Neuron (in vitro differentiated cells): ENCODE data around the gene CCDC88B.
A peak's percentile ranks its signal among the peaks of the same experiment; 100 is the strongest.

Source experiments
- H2AFZ ChIP-seq: one replicate; pipeline ENCODE4 v1.6.1; 2013; ENCODE audit warnings: low read depth, mild to moderate bottlenecking, inconsistent platforms, low read length, moderate library complexity
- H3K27me3 ChIP-seq: one replicate; pipeline ENCODE4 v1.6.1; 2013; ENCODE audit warnings: low read length; ENCODE audit not compliant: insufficient read depth
- H3K36me3 ChIP-seq: one replicate; pipeline ENCODE4 v1.6.1; 2013; ENCODE audit warnings: low read length; ENCODE audit not compliant: insufficient read depth
- H3K4me1 ChIP-seq: one replicate; pipeline ENCODE4 v1.6.1; 2013; ENCODE audit warnings: low read length; ENCODE audit not compliant: insufficient read depth
- H3K4me3 ChIP-seq: 2 replicates; pipeline ENCODE4 v1.5.1; 2013; ENCODE audit warnings: mild to moderate bottlenecking, low read length, moderate library complexity
- H3K9me3 ChIP-seq: one replicate; pipeline ENCODE4 v1.6.1; 2013; ENCODE audit warnings: low read length

The CCDC88B gene

GRCh38 chr11:64358907-64359711, 19.1 kb downstream of the CCDC88B start, which contains the start of gene RPS6KA4:
Gene RPS6KA4 (plus strand): TSS chr11:64359162. CDS start chr11:64359236, 74 bp downstream.
- peak within 1 kb of the TSS; percentile 82 for H3K4me3 ChIP-seq
- H3K9me3 ChIP-seq, result no peaks in the 10 kb centered on the region
- peaks cover 26% of the 10 kb centered on the region for H3K36me3 ChIP-seq
- H3K4me1 ChIP-seq, result peaks cover 29% of the 10 kb centered on the region
- H2AFZ ChIP-seq, result peak within 1 kb of the TSS; percentile 87
- no peaks in the 10 kb centered on the region for H3K27me3 ChIP-seq

DNA sequence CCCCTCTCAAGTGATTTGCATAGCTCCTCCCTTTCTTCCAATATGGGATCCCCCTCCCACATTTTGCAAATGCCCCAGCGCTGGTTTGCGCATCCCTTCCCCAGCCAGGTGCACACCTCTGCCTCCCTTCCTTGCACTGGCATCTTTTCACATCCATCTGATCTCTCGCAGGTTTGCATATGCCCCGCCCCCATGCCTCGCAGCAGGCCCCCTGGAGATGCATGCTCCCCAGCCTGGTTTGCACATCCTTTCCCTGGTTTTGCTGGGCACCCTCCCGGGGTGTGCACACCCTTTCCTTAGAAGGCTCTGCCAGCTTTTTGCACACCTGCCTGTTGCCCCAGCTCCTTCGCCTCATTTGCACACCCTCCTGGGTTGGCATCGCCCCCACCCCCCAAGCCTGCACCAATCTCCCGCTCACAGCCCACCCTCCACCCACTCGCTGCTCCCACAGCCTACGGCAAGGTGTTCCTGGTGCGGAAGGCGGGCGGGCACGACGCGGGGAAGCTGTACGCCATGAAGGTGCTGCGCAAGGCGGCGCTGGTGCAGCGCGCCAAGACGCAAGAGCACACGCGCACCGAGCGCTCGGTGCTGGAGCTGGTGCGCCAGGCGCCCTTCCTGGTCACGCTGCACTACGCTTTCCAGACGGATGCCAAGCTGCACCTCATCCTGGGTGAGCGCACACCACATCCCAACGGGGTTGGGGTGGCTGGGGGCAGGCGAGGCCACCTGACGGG, 19.9 kb downstream of the CCDC88B start:
- H3K9me3 ChIP-seq, result no peaks in the 10 kb centered on the region
- H3K27me3 ChIP-seq, result no peaks in the 10 kb centered on the region
- H3K4me3 ChIP-seq, result peak overlapping the region; percentile 82
- peaks cover 29% of the 10 kb centered on the region for H3K36me3 ChIP-seq
- H2AFZ ChIP-seq, result no peak overlapping the region
- H3K4me1 ChIP-seq, result peaks cover 27% of the 10 kb centered on the region

- H3K27me3 ChIP-seq, result no peaks in the 10 kb centered on the region
- H3K4me1 ChIP-seq, result peaks cover 23% of the 10 kb centered on the region
- no peak overlapping the region for H2AFZ ChIP-seq
- no peak overlapping the region for H3K4me3 ChIP-seq
- H3K9me3 ChIP-seq, result no peaks in the 10 kb centered on the region
- H3K36me3 ChIP-seq, result peaks cover 34% of the 10 kb centered on the region
Measured at GRCh38 chr11:64360448-64360921, 20.5 kb downstream of the CCDC88B start.

GRCh38 chr11:64361659-64362058, 21.7 kb downstream of the CCDC88B start:
- no peaks in the 10 kb centered on the region for H3K27me3 ChIP-seq
- no peaks in the 10 kb centered on the region for H3K9me3 ChIP-seq
- H2AFZ ChIP-seq, result no peak overlapping the region
- H3K36me3 ChIP-seq, result peaks cover 42% of the 10 kb centered on the region
- peaks cover 22% of the 10 kb centered on the region for H3K4me1 ChIP-seq
- H3K4me3 ChIP-seq, result no peak overlapping the region

DNA sequence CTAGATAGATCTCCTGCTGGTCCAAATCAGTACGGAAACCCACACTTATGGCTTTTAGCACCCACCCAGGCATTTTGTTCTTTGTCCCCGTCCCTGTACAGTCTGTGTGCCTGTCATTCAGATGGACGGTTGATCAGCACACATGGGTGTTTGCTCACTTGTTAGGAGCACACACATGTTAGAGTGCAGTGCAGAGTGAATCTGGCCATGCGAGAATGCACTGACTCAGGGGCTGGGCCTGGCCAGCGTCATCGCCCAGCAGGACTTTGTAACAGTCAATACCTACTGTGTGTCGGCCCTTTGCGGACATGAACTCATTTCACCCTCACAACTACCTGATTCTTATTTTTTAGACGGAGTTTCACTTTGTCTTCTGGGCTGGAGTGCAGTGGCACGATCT, 22.3 kb downstream of the CCDC88B start:
- no peaks in the 10 kb centered on the region for H3K27me3 ChIP-seq
- H2AFZ ChIP-seq, result no peak overlapping the region
- no peaks in the 10 kb centered on the region for H3K9me3 ChIP-seq
- H3K4me1 ChIP-seq, result peaks cover 22% of the 10 kb centered on the region
- H3K36me3 ChIP-seq, result peaks cover 45% of the 10 kb centered on the region
- no peak overlapping the region for H3K4me3 ChIP-seq

DNA sequence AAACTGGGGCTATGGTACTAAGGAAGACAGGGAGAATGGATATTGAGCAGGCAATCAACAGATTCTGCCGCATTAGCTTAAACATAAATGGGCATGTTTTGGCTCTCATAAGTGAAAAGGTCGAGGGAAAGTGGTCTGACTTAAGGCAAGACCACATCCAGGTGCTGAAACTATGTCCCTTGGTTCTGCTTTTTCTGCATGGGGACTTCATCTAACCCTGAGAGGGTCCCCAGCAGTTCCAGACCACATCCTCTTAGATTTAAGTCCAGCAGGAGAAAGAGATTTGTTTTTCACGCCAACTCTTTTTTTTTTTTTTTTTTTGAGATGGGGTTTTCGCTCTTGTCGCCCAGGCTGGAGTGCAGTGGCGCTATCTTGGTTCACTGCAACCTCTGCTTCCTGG, 24.4 kb downstream of the CCDC88B start:
- Histone ChIP-seq H3K27me3 (no peaks in the 10 kb centered on the region), H3K36me3 (peaks cover 62% of the 10 kb centered on the region), H3K9me3 (peaks cover 3% of the 10 kb centered on the region), H3K4me1 (peaks cover 5% of the 10 kb centered on the region), H2AFZ (no peak overlapping the region), H3K4me3 (no peak overlapping the region)

GRCh38 chr11:64364911-64365310, 24.9 kb downstream of the CCDC88B start:
- peaks cover under 1% of the 10 kb centered on the region for H3K4me1 ChIP-seq
- H3K9me3 ChIP-seq, result peaks cover 3% of the 10 kb centered on the region
- H3K4me3 ChIP-seq, result no peak overlapping the region
- H2AFZ ChIP-seq, result no peak overlapping the region
- H3K27me3 ChIP-seq, result no peaks in the 10 kb centered on the region
- peaks cover 66% of the 10 kb centered on the region for H3K36me3 ChIP-seq

DNA sequence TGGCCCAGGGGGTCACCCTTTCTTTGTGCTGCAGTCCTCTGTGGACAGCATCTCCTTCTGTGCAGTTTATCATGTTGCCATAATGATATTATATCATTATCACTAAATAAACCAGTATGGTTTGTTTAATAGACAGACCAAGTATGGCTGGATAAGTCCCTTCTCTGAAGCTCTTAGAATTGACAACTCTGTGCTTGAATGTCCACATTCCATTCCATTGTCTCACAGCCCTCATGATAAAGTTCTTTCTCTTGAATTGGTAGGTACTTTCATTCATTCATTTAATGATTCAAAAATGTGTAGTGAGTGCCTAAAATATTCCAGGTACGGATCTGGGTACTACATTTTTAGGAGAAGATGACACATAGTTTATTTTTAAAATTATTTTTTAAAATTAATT, 26.7 kb downstream of the CCDC88B start:
- Histone ChIP-seq H3K4me1 (no peaks in the 10 kb centered on the region), H3K36me3 (peaks cover 66% of the 10 kb centered on the region), H3K27me3 (no peaks in the 10 kb centered on the region), H2AFZ (no peak overlapping the region), H3K9me3 (peaks cover 7% of the 10 kb centered on the region), H3K4me3 (no peak overlapping the region)

GRCh38 chr11:64367931-64368672, 28.1 kb downstream of the CCDC88B start:
- Histone ChIP-seq H3K4me1 (no peaks in the 10 kb centered on the region), H3K9me3 (peaks cover 7% of the 10 kb centered on the region), H3K4me3 (no peak overlapping the region), H3K27me3 (no peaks in the 10 kb centered on the region), H2AFZ (no peak overlapping the region), H3K36me3 (peaks cover 55% of the 10 kb centered on the region)

DNA sequence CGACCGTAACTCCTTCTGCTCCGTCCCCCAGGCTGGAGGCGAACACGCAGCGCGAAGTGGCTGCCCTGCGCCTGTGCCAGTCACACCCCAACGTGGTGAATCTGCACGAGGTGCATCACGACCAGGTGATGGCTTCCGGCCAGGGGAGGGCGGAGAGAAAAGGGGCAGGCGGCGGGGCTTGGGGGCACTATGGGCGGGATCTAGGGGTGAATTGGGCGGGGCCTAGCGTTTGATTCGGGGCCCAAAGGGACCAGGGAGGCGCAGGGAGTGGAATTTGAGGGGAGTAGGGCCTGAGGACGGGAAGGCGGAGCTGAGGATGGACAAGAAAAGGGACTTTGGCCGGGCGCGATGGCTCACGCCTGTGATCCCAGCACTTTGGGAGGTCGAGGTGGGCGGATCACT, 28.7 kb downstream of the CCDC88B start:
- H3K9me3 ChIP-seq, result peaks cover 7% of the 10 kb centered on the region
- H2AFZ ChIP-seq, result no peak overlapping the region
- no peaks in the 10 kb centered on the region for H3K27me3 ChIP-seq
- H3K36me3 ChIP-seq, result peaks cover 52% of the 10 kb centered on the region
- H3K4me1 ChIP-seq, result no peaks in the 10 kb centered on the region
- no peak overlapping the region for H3K4me3 ChIP-seq

DNA sequence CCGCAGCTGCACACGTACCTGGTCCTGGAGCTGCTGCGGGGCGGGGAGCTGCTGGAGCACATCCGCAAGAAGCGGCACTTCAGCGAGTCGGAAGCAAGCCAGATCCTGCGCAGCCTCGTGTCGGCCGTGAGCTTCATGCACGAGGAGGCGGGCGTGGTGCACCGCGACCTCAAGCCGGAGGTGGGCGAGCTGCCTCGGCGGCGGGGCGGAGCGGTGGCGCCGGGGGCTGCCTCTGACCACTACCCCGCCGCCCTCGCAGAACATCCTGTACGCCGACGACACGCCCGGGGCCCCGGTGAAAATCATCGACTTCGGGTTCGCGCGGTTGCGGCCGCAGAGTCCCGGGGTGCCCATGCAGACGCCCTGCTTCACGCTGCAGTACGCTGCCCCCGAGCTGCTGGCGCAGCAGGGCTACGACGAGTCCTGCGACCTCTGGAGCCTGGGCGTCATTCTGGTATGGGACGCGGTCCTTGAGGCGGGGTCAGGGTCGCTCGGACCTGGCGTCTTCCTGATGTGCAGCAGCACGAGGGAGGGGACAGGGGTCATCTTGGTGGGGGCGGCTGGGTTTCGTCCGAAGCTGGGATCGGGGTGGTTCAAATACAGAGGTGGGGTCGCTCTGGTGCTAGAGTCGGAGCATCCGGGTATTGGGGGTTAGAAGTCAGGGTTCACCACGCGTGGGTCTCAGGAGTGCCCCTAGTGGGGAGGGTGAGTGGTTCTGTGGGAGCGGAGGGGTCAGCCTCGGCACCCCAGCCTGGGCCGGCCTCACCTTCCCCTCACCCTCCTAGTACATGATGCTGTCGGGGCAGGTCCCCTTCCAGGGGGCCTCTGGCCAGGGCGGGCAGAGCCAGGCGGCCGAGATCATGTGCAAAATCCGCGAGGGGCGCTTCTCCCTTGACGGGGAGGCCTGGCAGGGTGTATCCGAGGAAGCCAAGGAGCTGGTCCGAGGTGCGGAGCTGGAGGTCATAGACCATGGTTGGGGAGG, 29.7 kb downstream of the CCDC88B start:
- Histone ChIP-seq H3K36me3 (peaks cover 46% of the 10 kb centered on the region), H2AFZ (no peak overlapping the region), H3K9me3 (peaks cover 7% of the 10 kb centered on the region), H3K4me3 (no peak overlapping the region), H3K4me1 (no peaks in the 10 kb centered on the region), H3K27me3 (no peaks in the 10 kb centered on the region)

DNA sequence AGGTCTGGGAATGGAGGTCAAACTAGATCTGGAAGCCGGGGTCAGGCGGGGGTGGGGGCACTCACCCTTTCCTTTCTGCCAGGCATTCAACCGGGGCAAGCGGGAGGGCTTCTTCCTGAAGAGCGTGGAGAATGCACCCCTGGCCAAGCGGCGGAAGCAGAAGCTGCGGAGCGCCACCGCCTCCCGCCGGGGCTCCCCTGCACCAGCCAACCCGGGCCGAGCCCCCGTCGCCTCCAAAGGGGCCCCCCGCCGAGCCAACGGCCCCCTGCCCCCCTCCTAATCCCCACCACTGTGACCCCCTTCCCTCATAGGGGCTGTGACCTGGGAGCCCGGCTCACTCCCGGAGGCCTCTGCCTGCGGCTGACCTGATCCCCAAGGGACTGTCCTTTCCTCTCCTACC, 31.2 kb downstream of the CCDC88B start:
- Histone ChIP-seq H3K27me3 (no peaks in the 10 kb centered on the region), H3K4me3 (no peak overlapping the region), H3K4me1 (no peaks in the 10 kb centered on the region), H3K9me3 (peaks cover 7% of the 10 kb centered on the region), H3K36me3 (peaks cover 37% of the 10 kb centered on the region), H2AFZ (no peak overlapping the region)
